Trophoblast cell (in vitro differentiated cells and primary cell): ENCODE measurements around the gene OXCT2.
A peak's percentile ranks its signal among the peaks of the same experiment; 100 is the strongest.

ENCODE experiments used
- DNase-seq, 2 donors: peaks; one replicate each; pipeline ENCODE4 v3.0.0-alpha.2; 2016
- H2AFZ ChIP-seq: 2 replicates; pipeline ENCODE4 v1.6.1; 2013; ENCODE audit warnings: low read length, moderate library complexity, mild to moderate bottlenecking; ENCODE audit not compliant: insufficient read depth, poor library complexity
- H2AK5ac ChIP-seq: 2 replicates; pipeline ENCODE4 v1.6.1; 2013; ENCODE audit warnings: mild to moderate bottlenecking, low read length
- H2BK120ac ChIP-seq: 2 replicates; pipeline ENCODE4 v1.6.1; 2013; ENCODE audit warnings: low read length, mild to moderate bottlenecking, moderate library complexity; ENCODE audit not compliant: insufficient read depth, poor library complexity
- H2BK12ac ChIP-seq: 2 replicates; pipeline ENCODE4 v1.6.1; 2013; ENCODE audit warnings: mild to moderate bottlenecking, low read length, moderate library complexity
- H2BK5ac ChIP-seq: 2 replicates; pipeline ENCODE4 v1.6.1; 2013; ENCODE audit warnings: low read length, low read depth, moderate library complexity, mild to moderate bottlenecking; ENCODE audit not compliant: poor library complexity
- H3K14ac ChIP-seq: 2 replicates; pipeline ENCODE4 v1.6.1; 2013; ENCODE audit warnings: mild to moderate bottlenecking, low read length
- H3K18ac ChIP-seq: 2 replicates; pipeline ENCODE4 v1.6.1; 2013; ENCODE audit warnings: mild to moderate bottlenecking, low read length
- H3K23ac ChIP-seq: 2 replicates; pipeline ENCODE4 v1.6.1; 2013; ENCODE audit warnings: low read length
- H3K27ac ChIP-seq: 2 replicates; pipeline ENCODE4 v1.5.1; 2013; ENCODE audit warnings: low read depth, mild to moderate bottlenecking, inconsistent platforms, low read length, moderate library complexity
- H3K27me3 ChIP-seq: 2 replicates; pipeline ENCODE4 v1.6.1; 2013; ENCODE audit warnings: inconsistent platforms, mild to moderate bottlenecking, low read length, moderate library complexity; ENCODE audit not compliant: insufficient read depth
- H3K36me3 ChIP-seq, 2 experiments: 1 replicate in 1 of 2; 2 replicates in 1 of 2; pipeline ENCODE4 v1.6.1; 2013; ENCODE audit warnings: low read length in 2 of 2, mild to moderate bottlenecking in 2 of 2, moderate library complexity in 1 of 2; ENCODE audit not compliant: insufficient read depth in 2 of 2, control insufficient read depth in 1 of 2
- H3K4ac ChIP-seq: 2 replicates; pipeline ENCODE4 v1.6.1; 2013; ENCODE audit warnings: low read depth, mild to moderate bottlenecking, low read length, moderate library complexity
- H3K4me1 ChIP-seq, 2 experiments: 1 replicate in 1 of 2; 2 replicates in 1 of 2; pipeline ENCODE4 v1.6.1; 2013; ENCODE audit warnings: low read length in 2 of 2, mild to moderate bottlenecking in 2 of 2, moderate library complexity in 1 of 2; ENCODE audit not compliant: insufficient read depth in 2 of 2, control insufficient read depth in 1 of 2
- H3K4me2 ChIP-seq: 2 replicates; pipeline ENCODE4 v1.6.1; 2013; ENCODE audit warnings: inconsistent platforms, mild to moderate bottlenecking, low read length, moderate library complexity
- H3K4me3 ChIP-seq: 2 replicates; pipeline ENCODE4 v1.5.1; 2013; ENCODE audit warnings: mild to moderate bottlenecking, low read depth, low read length, inconsistent platforms
- H3K79me1 ChIP-seq: one replicate; pipeline ENCODE4 v1.6.1; 2013; ENCODE audit warnings: low read length
- H3K79me2 ChIP-seq: 2 replicates; pipeline ENCODE4 v1.6.1; 2013; ENCODE audit warnings: low read length, mild to moderate bottlenecking; ENCODE audit not compliant: control insufficient read depth, insufficient read depth, poor library complexity
- H3K9ac ChIP-seq: 2 replicates; pipeline ENCODE4 v1.6.1; 2013; ENCODE audit warnings: mild to moderate bottlenecking, low read length
- H3K9me3 ChIP-seq: 2 replicates; pipeline ENCODE4 v1.6.1; 2013; ENCODE audit warnings: low read depth, mild to moderate bottlenecking, control low read depth, inconsistent platforms, low read length; ENCODE audit not compliant: insufficient read depth
- H4K12ac ChIP-seq: 2 replicates; pipeline ENCODE4 v1.6.1; 2013; ENCODE audit warnings: low read depth, mild to moderate bottlenecking, low read length, moderate library complexity
- H4K8ac ChIP-seq: 2 replicates; pipeline ENCODE4 v1.6.1; 2013; ENCODE audit warnings: low read depth, mild to moderate bottlenecking, low read length, moderate library complexity
- H4K91ac ChIP-seq: one replicate; pipeline ENCODE4 v1.6.1; 2013; ENCODE audit warnings: low read depth, mild to moderate bottlenecking, low read length, moderate library complexity
- WGBS: extraction: QIAGEN DNeasy Blood & Tissue Kit; methylation state at CpG from one replicate; pipeline ENCODE4 v1.1.7; 2013; ENCODE audit warnings: missing lambda C conversion rate; ENCODE audit not compliant: insufficient read length, insufficient coverage; ENCODE audit errors: extremely low coverage; 5-methylcytosine and 5-hydroxymethylcytosine counted together

The OXCT2 gene

GRCh38 chr1:39816415-39817090 is 45.4 kb upstream of the OXCT2 start:
- Histone ChIP-seq H2BK12ac (no peak overlapping the region), H3K4me1 (no peaks in the 10 kb centered on the region)

GRCh38 chr1:39812913-39813312 is 41.8 kb upstream of the OXCT2 start:
- Histone ChIP-seq H2BK5ac (no peak overlapping the region), H3K4me3 (no peak overlapping the region), H3K4me1 (no peaks in the 10 kb centered on the region), H3K36me3 (no peaks in the 10 kb centered on the region), H2AK5ac (no peak overlapping the region), H4K8ac (no peak overlapping the region), H3K14ac (no peak overlapping the region), H3K9me3 (no peaks in the 10 kb centered on the region), H2AFZ (no peak overlapping the region), H3K18ac (no peak overlapping the region), H3K4ac (no peak overlapping the region), H3K23ac (no peak overlapping the region), H4K91ac (no peak overlapping the region), H3K27me3 (no peaks in the 10 kb centered on the region), H3K27ac (no peak overlapping the region), H3K79me1 (no peaks in the 10 kb centered on the region), H3K4me2 (no peak overlapping the region), H2BK12ac (no peak overlapping the region), H3K9ac (no peak overlapping the region), H3K79me2 (no peaks in the 10 kb centered on the region), H4K12ac (no peak overlapping the region), H2BK120ac (no peak overlapping the region)
- WGBS: no CpG with 5 or more reads among the region's 3 CpGs
- no peak for DNase-seq

More at GRCh38 chr1:39816415-39817090, 45.4 kb upstream of the OXCT2 start:
- Histone ChIP-seq H4K12ac (no peak overlapping the region), H3K79me1 (no peaks in the 10 kb centered on the region), H4K8ac (no peak overlapping the region), H3K14ac (no peak overlapping the region), H2AFZ (no peak overlapping the region), H3K9ac (no peak overlapping the region), H3K79me2 (no peaks in the 10 kb centered on the region), H2BK5ac (no peak overlapping the region), H3K4me3 (no peak overlapping the region), H3K23ac (no peak overlapping the region), H3K9me3 (peaks cover 2% of the 10 kb centered on the region), H4K91ac (no peak overlapping the region), H3K4ac (no peak overlapping the region), H2AK5ac (no peak overlapping the region), H3K27ac (no peak overlapping the region), H2BK120ac (no peak overlapping the region), H3K27me3 (no peaks in the 10 kb centered on the region), H3K4me2 (no peak overlapping the region), H3K18ac (no peak overlapping the region), H3K36me3 (no peaks in the 10 kb centered on the region)
- no CpG with 5 or more reads among the region's 11 CpGs for WGBS
- DNase-seq: peak; percentile 74 to 90

GRCh38 chr1:39808784-39809517 is 37.8 kb upstream of the OXCT2 start:
- Histone ChIP-seq H4K91ac (no peak overlapping the region), H3K27ac (no peak overlapping the region), H3K27me3 (no peaks in the 10 kb centered on the region), H3K23ac (no peak overlapping the region), H2AFZ (no peak overlapping the region), H3K4me1 (no peaks in the 10 kb centered on the region), H3K9ac (no peak overlapping the region), H3K79me2 (no peaks in the 10 kb centered on the region), H4K12ac (no peak overlapping the region), H4K8ac (no peak overlapping the region), H3K4me3 (no peak overlapping the region), H3K18ac (no peak overlapping the region), H3K14ac (no peak overlapping the region), H3K9me3 (peaks cover 2% of the 10 kb centered on the region), H2BK120ac (no peak overlapping the region), H2BK5ac (no peak overlapping the region), H2BK12ac (no peak overlapping the region), H3K36me3 (no peaks in the 10 kb centered on the region), H3K4ac (no peak overlapping the region), H3K79me1 (no peaks in the 10 kb centered on the region), H3K4me2 (no peak overlapping the region), H2AK5ac (no peak overlapping the region)
- DNase-seq: no peak
- WGBS: no CpG with 5 or more reads among the region's 8 CpGs

- Histone ChIP-seq H2BK12ac (no peak overlapping the region), H2AFZ (no peak overlapping the region), H4K91ac (no peak overlapping the region), H2BK5ac (no peak overlapping the region), H3K4me1 (no peaks in the 10 kb centered on the region), H3K18ac (no peak overlapping the region), H3K9me3 (peaks cover 2% of the 10 kb centered on the region), H4K8ac (no peak overlapping the region), H3K14ac (no peak overlapping the region), H3K36me3 (no peaks in the 10 kb centered on the region), H3K9ac (no peak overlapping the region), H3K4me2 (no peak overlapping the region), H2AK5ac (no peak overlapping the region), H3K4me3 (no peak overlapping the region), H3K27ac (no peak overlapping the region), H3K79me1 (no peaks in the 10 kb centered on the region), H3K79me2 (no peaks in the 10 kb centered on the region), H4K12ac (no peak overlapping the region), H3K23ac (no peak overlapping the region), H3K27me3 (no peaks in the 10 kb centered on the region), H2BK120ac (no peak overlapping the region), H3K4ac (no peak overlapping the region)
- DNase-seq: no peak
- WGBS: no CpG with 5 or more reads among the region's 2 CpGs
Measured at GRCh38 chr1:39805385-39805784, 34.2 kb upstream of the OXCT2 start.
